HUDEP-2 (cell line): ENCODE measurements around the gene SNX5.

ENCODE experiments used
- DNase-seq, 76 experiments: peaks; one replicate each; lab custom pipeline; 2025; ENCODE audit not compliant: unreplicated experiment in 76 of 76; lab: John Stamatoyannopoulos, UW

SNX5 gene

DNA sequence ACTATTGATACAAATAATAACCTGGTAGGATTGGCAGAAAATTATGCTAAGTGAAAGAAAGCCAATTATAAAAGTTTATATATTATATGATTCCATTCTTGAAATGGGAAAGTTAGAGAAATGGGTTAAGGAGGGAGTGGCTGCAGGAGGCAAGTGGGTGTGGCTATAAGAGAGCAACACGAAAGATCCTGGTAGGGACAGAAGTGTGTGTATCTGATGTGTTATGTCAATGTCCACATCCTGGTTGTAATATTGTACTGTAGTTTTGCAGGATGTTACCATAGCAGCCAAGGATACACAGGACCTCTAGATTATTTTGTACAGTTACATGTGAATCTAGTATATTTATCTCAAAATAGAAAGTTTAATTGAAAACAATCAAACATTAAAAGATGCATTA, 46.8 kb downstream of the SNX5 start:
- DNase-seq: no peak

- no peak for DNase-seq
Observed at GRCh38 chr20:17919149-17919548, 49.4 kb downstream of the SNX5 start.

DNA sequence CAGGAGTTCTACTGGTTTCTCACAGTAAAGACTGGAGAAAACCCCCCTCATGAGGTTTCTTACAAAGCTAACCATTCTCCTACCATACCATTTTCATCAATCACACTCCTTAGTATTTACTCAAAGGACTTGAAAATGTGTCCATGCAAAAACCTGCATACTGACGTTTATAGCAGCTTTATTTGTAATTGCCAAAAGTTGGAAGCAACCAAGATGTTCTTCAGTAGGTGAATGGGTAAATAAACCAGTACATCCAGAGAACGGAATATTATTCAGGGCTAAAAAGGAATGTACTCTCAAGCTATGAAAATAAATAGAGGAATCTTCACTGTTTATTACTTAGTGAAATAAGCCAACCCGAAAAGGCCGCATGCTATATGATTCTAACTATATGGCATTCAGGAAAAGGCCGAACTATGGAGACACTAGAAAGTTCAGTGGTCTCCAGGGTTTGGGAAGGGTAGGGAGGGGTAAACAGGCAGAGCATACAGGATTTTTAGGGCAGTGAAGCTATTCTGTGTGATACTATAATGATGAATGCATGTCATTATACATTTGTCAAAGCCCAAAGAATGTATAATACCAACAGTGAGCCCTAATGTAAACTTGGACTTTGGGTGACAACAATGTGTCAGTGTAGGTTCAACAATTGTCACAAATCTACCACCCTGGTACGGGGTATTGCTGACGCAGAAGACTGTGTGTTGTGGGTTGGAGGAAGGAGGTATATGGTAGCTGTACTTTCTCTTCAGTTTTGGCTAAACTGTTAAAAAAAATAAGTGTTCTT, 50.6 kb downstream of the SNX5 start:
- DNase-seq: no peak

DNA sequence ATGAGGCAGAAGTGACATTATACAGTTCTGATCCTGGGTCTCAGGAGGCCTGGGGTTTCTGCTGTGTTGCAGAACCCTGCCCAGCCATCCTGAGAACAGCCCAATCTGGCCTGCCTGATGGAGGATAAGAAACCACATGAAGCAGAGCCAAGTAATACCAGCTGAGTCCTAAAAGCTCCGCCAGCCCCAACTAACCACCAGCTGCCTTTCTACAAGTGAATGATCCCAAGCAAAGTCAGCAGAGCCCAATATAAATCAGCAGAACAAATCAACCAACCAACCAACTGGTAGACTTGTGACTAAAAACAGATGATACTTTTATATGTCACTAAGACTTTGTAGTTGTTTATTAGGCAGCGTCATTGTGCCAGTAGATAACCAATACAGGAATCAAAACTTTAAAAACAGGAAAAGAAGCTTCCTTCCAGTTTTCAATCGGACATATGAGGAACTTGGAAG, 52.1 kb downstream of the SNX5 start:
- peak in 38 of 76 experiments; percentile 3 to 70 (median 24) for DNase-seq

- no peak for DNase-seq
Observed at GRCh38 chr20:17914957-17915356, 53.6 kb downstream of the SNX5 start.

GRCh38 chr20:17912916-17913315, 55.7 kb downstream of the SNX5 start:
- DNase-seq: no peak

- no peak for DNase-seq
Observed at GRCh38 chr20:17911927-17912326, 56.7 kb downstream of the SNX5 start.

GRCh38 chr20:17910828-17911294, 57.7 kb downstream of the SNX5 start:
- no peak for DNase-seq

DNA sequence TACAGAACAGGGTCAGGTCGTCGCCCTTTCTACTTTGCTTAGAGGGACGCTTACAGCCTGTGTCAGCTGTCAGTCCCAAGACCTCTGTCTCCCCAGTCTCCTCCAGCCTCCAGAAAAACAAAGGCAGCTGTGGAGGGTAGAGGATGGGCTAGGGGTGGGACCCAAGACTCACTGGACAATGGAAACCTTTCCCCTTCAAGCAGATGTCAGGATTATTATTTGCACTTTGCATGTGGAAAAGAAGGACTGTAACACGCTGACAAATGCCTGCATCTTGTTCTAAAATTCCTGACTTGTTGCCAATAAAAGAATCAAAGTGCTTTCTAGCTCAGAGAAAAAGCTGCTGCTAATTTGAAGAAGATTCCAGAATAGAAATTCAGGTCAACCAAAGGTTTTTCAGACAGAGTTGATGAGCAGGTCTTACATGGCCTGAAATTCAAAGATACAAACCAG, 58.7 kb downstream of the SNX5 start:
- no peak for DNase-seq

GRCh38 chr20:17905544-17905943, 63.0 kb downstream of the SNX5 start:
- no peak for DNase-seq

DNA sequence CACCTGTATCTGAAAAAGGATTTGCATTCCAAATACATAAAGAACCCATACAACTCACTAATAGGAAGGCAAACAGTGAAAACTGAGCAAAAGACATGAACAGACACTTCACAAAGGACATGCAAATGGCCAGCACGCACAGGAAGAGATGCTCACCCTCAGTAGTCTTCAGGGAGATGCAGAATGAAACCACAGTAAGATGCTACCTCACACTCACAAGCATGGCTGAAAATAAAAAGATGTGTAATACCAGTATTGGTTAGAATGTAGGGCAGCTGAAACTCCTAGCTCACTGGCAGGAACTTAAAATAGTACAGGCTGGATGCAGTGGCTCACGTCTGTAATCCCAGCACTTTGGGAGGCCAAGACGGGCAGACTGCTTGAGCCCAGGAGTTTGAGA, 64.6 kb downstream of the SNX5 start:
- DNase-seq: no peak

DNA sequence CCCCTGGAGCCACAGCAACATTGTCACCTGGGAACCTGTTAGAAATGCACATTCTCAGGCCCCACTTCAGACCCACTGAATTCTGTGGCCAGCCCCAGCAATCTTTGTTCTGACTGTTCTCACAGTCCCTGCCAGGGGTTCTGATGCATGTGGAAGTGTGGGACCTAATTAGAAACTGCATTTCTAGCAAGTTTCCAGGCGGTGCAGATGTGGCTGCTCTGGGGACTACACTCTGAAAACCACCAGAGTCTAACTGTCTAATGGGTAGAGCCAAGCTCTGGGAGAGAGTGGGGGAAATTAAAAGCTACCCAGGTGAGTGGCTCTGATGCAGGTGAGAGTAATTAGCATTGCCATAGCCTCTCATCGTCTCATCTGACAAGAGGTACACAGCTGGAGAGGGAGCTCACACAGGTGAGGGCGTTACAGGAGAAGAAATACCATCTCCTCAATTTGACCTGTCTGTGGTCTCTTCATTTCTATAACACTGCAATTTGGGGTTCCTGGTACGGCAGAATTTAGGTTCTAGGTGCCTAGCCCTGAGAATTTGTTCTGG, 66.0 kb downstream of the SNX5 start:
- no peak for DNase-seq

DNA sequence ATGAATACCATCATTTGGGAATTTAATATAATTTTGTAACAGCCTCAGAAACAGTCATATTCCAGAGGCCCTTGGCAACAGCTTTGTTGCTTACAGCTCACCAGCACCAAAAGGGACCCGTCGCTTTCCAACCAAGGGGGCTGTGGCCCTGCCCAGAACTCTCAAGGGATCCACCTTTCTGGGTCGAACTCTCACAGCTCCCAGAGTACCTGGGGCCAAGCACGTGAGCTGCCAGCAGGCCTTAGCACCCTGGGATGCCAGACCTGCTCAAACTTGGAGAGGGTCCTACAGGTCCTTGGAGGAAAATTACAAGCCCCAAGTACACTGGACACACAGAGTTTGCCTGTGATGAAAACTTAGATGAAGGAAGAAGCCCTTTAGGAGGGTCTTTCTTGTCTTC, 66.6 kb downstream of the SNX5 start:
- no peak for DNase-seq

DNA sequence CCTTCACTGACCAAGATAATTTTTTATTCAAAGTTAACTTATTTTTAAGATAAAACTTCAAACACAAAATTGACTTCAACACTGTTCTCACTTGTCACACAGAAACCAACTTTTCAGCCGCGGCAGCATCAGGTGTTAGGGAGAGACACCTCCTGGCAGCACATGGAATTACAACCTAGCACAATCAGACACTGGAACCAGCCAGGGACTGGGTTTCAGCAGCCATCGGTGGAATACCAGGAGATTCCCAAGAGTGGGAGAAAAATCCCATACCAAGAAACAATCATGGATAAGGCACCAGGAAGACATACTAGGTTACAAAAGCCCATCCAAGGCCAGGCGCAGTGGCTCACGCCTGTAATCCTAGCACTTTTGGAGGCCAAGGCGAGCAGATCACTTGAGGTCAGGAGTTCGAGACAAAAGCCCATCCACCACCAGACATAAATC, 70.0 kb downstream of the SNX5 start:
- DNase-seq: peak in 41 of 76 experiments; percentile 1 to 59 (median 23)

GRCh38 chr20:17897566-17898307, 70.9 kb downstream of the SNX5 start:
- no peak for DNase-seq

GRCh38 chr20:17896771-17897369, 71.7 kb downstream of the SNX5 start:
- DNase-seq: no peak

GRCh38 chr20:17896193-17896723, 72.3 kb downstream of the SNX5 start:
- DNase-seq: no peak

GRCh38 chr20:17895641-17896171, 72.9 kb downstream of the SNX5 start:
- DNase-seq: no peak

GRCh38 chr20:17893445-17893844, 75.1 kb downstream of the SNX5 start:
- no peak for DNase-seq

- no peak for DNase-seq
Observed at GRCh38 chr20:17892189-17892938, 76.2 kb downstream of the SNX5 start.
